ENCODE measurements around the gene TUBB3.
"Not testable (repeated sequence)": the region's sequence is repeated elsewhere in the genome, so short reads cannot be mapped to it uniquely, and the experiment has no call there.

The TUBB3 gene

GRCh38 chr16:89902980-89903379, 20.2 kb upstream of the TUBB3 start:
- DNase-seq (ENCODE audit: low spot score) = no peak

GRCh38 chr16:89903908-89904515, 19.1 kb upstream of the TUBB3 start:
- DNase-seq (ENCODE audit: low spot score) = no peak

- no peak for DNase-seq (ENCODE audit: low spot score)
Measured at GRCh38 chr16:89904606-89905510, 18.3 kb upstream of the TUBB3 start.

GRCh38 chr16:89905511-89906139, 17.5 kb upstream of the TUBB3 start:
- peak; percentile 33 for DNase-seq (ENCODE audit: low spot score)

- DNase-seq (ENCODE audit: low spot score) = no peak
Measured at GRCh38 chr16:89906140-89907025, 16.8 kb upstream of the TUBB3 start.

GRCh38 chr16:89907055-89907814, 15.9 kb upstream of the TUBB3 start:
- no peak for DNase-seq (ENCODE audit: low spot score)

GRCh38 chr16:89908236-89908635, 14.9 kb upstream of the TUBB3 start:
- no peak for DNase-seq (ENCODE audit: low spot score)

- DNase-seq (ENCODE audit: low spot score) = peak; percentile 83
Measured at GRCh38 chr16:89909777-89910716, 13.1 kb upstream of the TUBB3 start.

- DNase-seq (ENCODE audit: low spot score) = no peak
Measured at GRCh38 chr16:89910717-89911354, 12.3 kb upstream of the TUBB3 start.

GRCh38 chr16:89911375-89911774, 11.8 kb upstream of the TUBB3 start:
- DNase-seq (ENCODE audit: low spot score) = no peak

GRCh38 chr16:89912143-89912542, 11.0 kb upstream of the TUBB3 start:
- no peak for DNase-seq (ENCODE audit: low spot score)

GRCh38 chr16:89912627-89913026, 10.5 kb upstream of the TUBB3 start:
- DNase-seq (ENCODE audit: low spot score) = no peak

- no peak for DNase-seq (ENCODE audit: low spot score)
Measured at GRCh38 chr16:89913408-89914387, 9.4 kb upstream of the TUBB3 start.

- not testable (repeated sequence) for DNase-seq (ENCODE audit: low spot score)
Measured at GRCh38 chr16:89914642-89915285, 8.4 kb upstream of the TUBB3 start.

GRCh38 chr16:89915303-89916232, 7.6 kb upstream of the TUBB3 start:
- DNase-seq (ENCODE audit: low spot score) = no peak

- peak; percentile 97 for DNase-seq (ENCODE audit: low spot score)
Measured at GRCh38 chr16:89917773-89918452, 5.2 kb upstream of the TUBB3 start.
